ENCODE measurements around the gene HOXB9.

Gene HOXB9

GRCh38 chr17:48625495-48626244 lies 488 bp downstream of the HOXB9 start:
- in situ Hi-C loops (cut with MboI; ENCODE audit: low sequenced_read_pairs) = no loop called here

GRCh38 chr17:48624544-48625494 lies 1.3 kb downstream of the HOXB9 start:
- in situ Hi-C loops (cut with MboI; ENCODE audit: low sequenced_read_pairs) = no loop called here

GRCh38 chr17:48624118-48624517 lies 2.0 kb downstream of the HOXB9 start:
- in situ Hi-C loops (cut with MboI; ENCODE audit: low sequenced_read_pairs) = no loop called here

GRCh38 chr17:48623583-48623982 lies 2.6 kb downstream of the HOXB9 start:
- in situ Hi-C loops (cut with MboI; ENCODE audit: low sequenced_read_pairs) = no loop called here

GRCh38 chr17:48622857-48623256 lies 3.3 kb downstream of the HOXB9 start:
- in situ Hi-C loops (cut with MboI; ENCODE audit: low sequenced_read_pairs) = no loop called here

GRCh38 chr17:48621410-48622392 lies 4.5 kb downstream of the HOXB9 start:
- in situ Hi-C loops (cut with MboI; ENCODE audit: low sequenced_read_pairs) = no loop called here

GRCh38 chr17:48620461-48621139 lies 5.6 kb downstream of the HOXB9 start:
- in situ Hi-C loops (cut with MboI; ENCODE audit: low sequenced_read_pairs) = no loop called here

- in situ Hi-C loops (cut with MboI; ENCODE audit: low sequenced_read_pairs) = no loop called here
Measured at GRCh38 chr17:48619826-48620449, 6.2 kb downstream of the HOXB9 start.

GRCh38 chr17:48618256-48618896 lies 7.8 kb downstream of the HOXB9 start:
- in situ Hi-C loops (cut with MboI; ENCODE audit: low sequenced_read_pairs) = no loop called here

- in situ Hi-C loops (cut with MboI; ENCODE audit: low sequenced_read_pairs) = no loop called here
Measured at GRCh38 chr17:48617471-48618255, 8.5 kb downstream of the HOXB9 start.

GRCh38 chr17:48616717-48617470 lies 9.3 kb downstream of the HOXB9 start:
- in situ Hi-C loops (cut with MboI; ENCODE audit: low sequenced_read_pairs) = no loop called here

GRCh38 chr17:48615963-48616716 lies 10.0 kb downstream of the HOXB9 start:
- in situ Hi-C loops (cut with MboI; ENCODE audit: low sequenced_read_pairs) = no loop called here

GRCh38 chr17:48615047-48615962 lies 10.9 kb downstream of the HOXB9 start, which contains the start of gene HOXB8:
Gene HOXB8 (minus strand): TSS chr17:48615292. CDS start chr17:48614704, 588 bp downstream.
- in situ Hi-C loops (cut with MboI; ENCODE audit: low sequenced_read_pairs) = no loop called here

- in situ Hi-C loops (cut with MboI; ENCODE audit: low sequenced_read_pairs) = no loop called here
Measured at GRCh38 chr17:48613862-48614694, 12.1 kb downstream of the HOXB9 start.
